GM12878 (cell line): Measurements from ENCODE around the gene MTRFR.

Source experiments
- BHLHE40 ChIP-seq, 2 experiments: fragments of 450-650 bp in 1 of 2; IDR thresholded peaks; 2 replicates each; pipeline ENCODE4 v1.6.1; 2011 to 2017; ENCODE audit warnings: low read depth in 2 of 2, borderline replicate concordance in 1 of 2, improper control_type of control experiment in 1 of 2, low read length in 1 of 2, mild to moderate bottlenecking in 1 of 2
- BRCA1 ChIP-seq: IDR thresholded peaks from 2 replicates; pipeline ENCODE4 v1.6.1; 2011; ENCODE audit warnings: low read depth, low read length, improper control_type of control experiment
- CTCF ChIP-seq, 3 experiments: IDR thresholded peaks in 2 of 3; conservative IDR thresholded peaks in 1 of 3; 2 replicates each; pipeline ENCODE4 v1.5.1; 2011; ENCODE audit warnings: low read depth in 3 of 3, low read length in 3 of 3, mild to moderate bottlenecking in 3 of 3, control low read depth in 2 of 3, moderate library complexity in 2 of 3, inconsistent platforms in 1 of 3, mixed read lengths in 1 of 3; ENCODE audit not compliant: control insufficient read depth in 2 of 3, insufficient read depth in 1 of 3; ENCODE audit errors: extremely low read depth in 1 of 3
- ESRRA ChIP-seq: IDR thresholded peaks from 2 replicates; pipeline ENCODE4 v1.6.1; 2012; ENCODE audit warnings: mild to moderate bottlenecking, low read length, improper control_type of control experiment
- FOXM1 ChIP-seq: IDR thresholded peaks from 2 replicates; pipeline ENCODE4 v1.6.1; 2012; ENCODE audit warnings: low read depth, mild to moderate bottlenecking, inconsistent platforms, low read length, moderate library complexity
- NFYA ChIP-seq: IDR thresholded peaks from 2 replicates; pipeline ENCODE4 v1.6.1; 2011; ENCODE audit warnings: low read depth, mild to moderate bottlenecking, low read length, improper control_type of control experiment, borderline replicate concordance
- NR2C2 ChIP-seq: IDR thresholded peaks from 2 replicates; pipeline ENCODE4 v1.6.1; 2011; ENCODE audit warnings: borderline replicate concordance, low read depth; ENCODE audit not compliant: control insufficient read depth, insufficient read length
- PAX8 ChIP-seq: fragments of 450-650 bp; IDR thresholded peaks from 2 replicates; pipeline ENCODE4 v1.6.1; 2017; ENCODE audit warnings: mild to moderate bottlenecking, moderate library complexity
- PBX3 ChIP-seq: IDR thresholded peaks from 2 replicates; pipeline ENCODE4 v1.6.1; 2011; ENCODE audit warnings: mild to moderate bottlenecking, low read depth, low read length, moderate library complexity; ENCODE audit not compliant: insufficient replicate concordance
- POLR2A ChIP-seq: IDR thresholded peaks from 2 replicates; pipeline ENCODE4 v1.6.1; 2011; ENCODE audit warnings: low read depth, mild to moderate bottlenecking, low read length
- RAD21 ChIP-seq: IDR thresholded peaks from 2 replicates; pipeline ENCODE4 v1.6.1; 2011; ENCODE audit warnings: mild to moderate bottlenecking, low read depth, low read length, moderate library complexity; ENCODE audit not compliant: insufficient read depth
- ZBTB40 ChIP-seq: fragments of 450-650 bp; IDR thresholded peaks from 2 replicates; pipeline ENCODE4 v1.6.1; 2016; ENCODE audit warnings: mild to moderate bottlenecking, moderate library complexity, borderline replicate concordance

GRCh38 chr12:123306200-123306599 is 73.0 kb downstream of the MTRFR start:
- TF ChIP-seq RAD21, result no peak
- TF ChIP-seq ZBTB40, result no peak
- no peak for TF ChIP-seq NR2C2
- no peak for TF ChIP-seq CTCF (IDR thresholded peaks at IDR 0.05 in 2 of 3, conservative IDR thresholded peaks at IDR 0.05 in 1 of 3; ENCODE audit: control insufficient read depth in 2 of 3, extremely low read depth in 1 of 3, insufficient read depth in 1 of 3, low read depth in 3 of 3, low read length in 3 of 3)
- no peak for TF ChIP-seq NFYA
- TF ChIP-seq FOXM1, result no peak
- no peak for TF ChIP-seq POLR2A
- no peak for TF ChIP-seq BHLHE40 (IDR thresholded peaks at IDR 0.05; ENCODE audit: borderline replicate concordance in 1 of 2, low read depth in 2 of 2, low read length in 1 of 2)
- TF ChIP-seq PBX3, result no peak
- TF ChIP-seq BRCA1, result no peak
- no peak for TF ChIP-seq ESRRA
- no peak for TF ChIP-seq PAX8
